ENCODE measurements around the gene TMEM198. TPM values are rescaled to one million over a fixed set of nuclear protein-coding genes. Genes with fewer than 3 reads are reported as not detected.

Gene TMEM198
- total RNA-seq, 4 donors from 2014 or later = 1.1 to 4.4 (median 1.2) TPM; not detected in 1

DNA sequence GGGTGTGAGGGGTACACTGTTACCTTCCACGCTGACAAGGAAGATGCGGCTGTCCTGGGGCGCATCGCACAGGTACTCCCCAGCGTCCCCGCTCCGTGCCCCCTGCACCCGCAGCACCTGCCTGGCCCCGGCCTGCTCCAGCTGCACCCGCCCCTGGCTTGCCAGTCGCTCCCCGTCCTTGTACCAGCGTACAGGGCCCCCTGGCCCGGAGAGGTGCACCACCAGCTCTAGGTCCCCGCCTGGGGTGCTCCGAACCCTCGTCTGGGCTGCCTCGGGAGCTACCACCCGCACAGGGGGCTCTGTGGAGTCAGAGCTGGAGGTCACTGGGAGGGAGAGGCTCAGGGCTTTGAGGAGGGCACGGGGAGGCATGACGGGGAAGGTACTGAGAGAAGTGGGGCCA is 13.5 kb downstream of the TMEM198 start:
- in situ Hi-C loops (cut with MboI; ENCODE audit: low pct_ligation_motif_present in 1 of 4, low pct_unique_long_range_greater_than_20kb in 1 of 4, low sequenced_read_pairs in 3 of 4) = no loop called here
- no peak for DNase-seq
- 91 to 100% methylated on average over 3 to 21 of the region's 21 CpGs for WGBS, 2 donors (ENCODE audit: low coverage in 1 of 2)
- H3K36me3 ChIP-seq = no peaks in the 10 kb centered on the region
- no peak overlapping the region for H3K4me3 ChIP-seq
- H3K27me3 ChIP-seq = peaks cover 13% of the 10 kb centered on the region
- TF ChIP-seq, protein P1, sequence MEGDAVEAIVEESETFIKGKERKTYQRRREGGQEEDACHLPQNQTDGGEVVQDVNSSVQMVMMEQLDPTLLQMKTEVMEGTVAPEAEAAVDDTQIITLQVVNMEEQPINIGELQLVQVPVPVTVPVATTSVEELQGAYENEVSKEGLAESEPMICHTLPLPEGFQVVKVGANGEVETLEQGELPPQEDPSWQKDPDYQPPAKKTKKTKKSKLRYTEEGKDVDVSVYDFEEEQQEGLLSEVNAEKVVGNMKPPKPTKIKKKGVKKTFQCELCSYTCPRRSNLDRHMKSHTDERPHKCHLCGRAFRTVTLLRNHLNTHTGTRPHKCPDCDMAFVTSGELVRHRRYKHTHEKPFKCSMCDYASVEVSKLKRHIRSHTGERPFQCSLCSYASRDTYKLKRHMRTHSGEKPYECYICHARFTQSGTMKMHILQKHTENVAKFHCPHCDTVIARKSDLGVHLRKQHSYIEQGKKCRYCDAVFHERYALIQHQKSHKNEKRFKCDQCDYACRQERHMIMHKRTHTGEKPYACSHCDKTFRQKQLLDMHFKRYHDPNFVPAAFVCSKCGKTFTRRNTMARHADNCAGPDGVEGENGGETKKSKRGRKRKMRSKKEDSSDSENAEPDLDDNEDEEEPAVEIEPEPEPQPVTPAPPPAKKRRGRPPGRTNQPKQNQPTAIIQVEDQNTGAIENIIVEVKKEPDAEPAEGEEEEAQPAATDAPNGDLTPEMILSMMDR (IDR thresholded peaks at IDR 0.05) = no peak
- TF ChIP-seq POLR2AphosphoS5 (IDR thresholded peaks at IDR 0.05) (no peak), POLR2A (IDR thresholded peaks at IDR 0.05) (no peak), EP300 (IDR thresholded peaks at IDR 0.05; ENCODE audit: low read depth) (no peak)
- intact Hi-C loops (cut with DNase I; ENCODE audit: low total_unique reads) = no loop called here
- no peaks in the 10 kb centered on the region for H3K9me3 ChIP-seq
- peaks cover 0 to 13% (median 9%) of the 10 kb centered on the region in 4 donors for H3K4me1 ChIP-seq
- no peak overlapping the region for H3K27ac ChIP-seq

GRCh38 chr2:219557791-219558785 is 14.3 kb downstream of the TMEM198 start:
- no peak for DNase-seq
- Histone ChIP-seq H3K27ac (no peak overlapping the region), H3K9me3 (no peaks in the 10 kb centered on the region), H3K4me3 (no peak overlapping the region), H3K4me1 (peaks cover 0 to 6% (median 4%) of the 10 kb centered on the region in 4 donors), H3K36me3 (no peaks in the 10 kb centered on the region), H3K27me3 (peaks cover 5% of the 10 kb centered on the region)
- WGBS, 2 donors (ENCODE audit: low coverage in 1 of 2) = 94% methylated on average over 21 of the region's 25 CpGs; no CpG with 5 or more reads in 1 of the 2 donors
- intact Hi-C loops (cut with DNase I; ENCODE audit: low total_unique reads) = no loop called here
- no peak for TF ChIP-seq POLR2A (IDR thresholded peaks at IDR 0.05)
- TF ChIP-seq POLR2AphosphoS5 (IDR thresholded peaks at IDR 0.05) = no peak
- TF ChIP-seq, protein P1 (IDR thresholded peaks at IDR 0.05) = no peak
- no peak for TF ChIP-seq EP300 (IDR thresholded peaks at IDR 0.05; ENCODE audit: low read depth)
- in situ Hi-C loops (cut with MboI; ENCODE audit: low pct_ligation_motif_present in 1 of 4, low pct_unique_long_range_greater_than_20kb in 1 of 4, low sequenced_read_pairs in 3 of 4) = no loop called here

- in situ Hi-C loops (cut with MboI; ENCODE audit: low pct_ligation_motif_present in 1 of 4, low pct_unique_long_range_greater_than_20kb in 1 of 4, low sequenced_read_pairs in 3 of 4) (no loop called here), intact Hi-C loops (cut with DNase I; ENCODE audit: low total_unique reads) (no loop called here)
- no peak overlapping the region for H3K4me3 ChIP-seq
- H3K4me1 ChIP-seq = peaks cover 0 to 5% (median 2%) of the 10 kb centered on the region in 4 donors
- H3K27me3 ChIP-seq = no peaks in the 10 kb centered on the region
- 84 to 95% methylated on average over 7 to 20 of the region's 20 CpGs for WGBS, 2 donors (ENCODE audit: low coverage in 1 of 2)
- DNase-seq = no peak
- H3K9me3 ChIP-seq = no peaks in the 10 kb centered on the region
- TF ChIP-seq, protein P1 (IDR thresholded peaks at IDR 0.05) = no peak
- TF ChIP-seq EP300 (IDR thresholded peaks at IDR 0.05; ENCODE audit: low read depth) (no peak), POLR2AphosphoS5 (IDR thresholded peaks at IDR 0.05) (no peak), POLR2A (IDR thresholded peaks at IDR 0.05) (no peak)
- H3K27ac ChIP-seq = no peak overlapping the region
- no peaks in the 10 kb centered on the region for H3K36me3 ChIP-seq
Observed at GRCh38 chr2:219559156-219559915, 15.5 kb downstream of the TMEM198 start.
